ENCODE data around the gene CT47A1.
"Not testable (repeated sequence)": the region's sequence is repeated elsewhere in the genome, so short reads cannot be mapped to it uniquely, and the experiment has no call there.

The CT47A1 gene

GRCh38 chrX:120985660-120986059 is at the start of gene CT47A1:
CT47A1 (minus strand) TSS chrX:120985760; CDS start chrX:120985529, 231 bp downstream.
- DNase-seq, result not testable (repeated sequence)

- DNase-seq, result no peak
Observed at GRCh38 chrX:121032531-121032930, 47.0 kb upstream of the CT47A1 start.

- DNase-seq, result no peak
Observed at GRCh38 chrX:121030083-121030482, 44.5 kb upstream of the CT47A1 start.

- DNase-seq, result no peak
Observed at GRCh38 chrX:121028419-121028818, 42.9 kb upstream of the CT47A1 start.

- DNase-seq, result no peak
Observed at GRCh38 chrX:121014826-121015225, 29.3 kb upstream of the CT47A1 start.

GRCh38 chrX:121013897-121014455 is 28.4 kb upstream of the CT47A1 start:
- DNase-seq, result no peak

GRCh38 chrX:121011254-121011653 is 25.7 kb upstream of the CT47A1 start:
- DNase-seq, result no peak

- no peak for DNase-seq
Observed at GRCh38 chrX:121010218-121010617, 24.7 kb upstream of the CT47A1 start.

- no peak for DNase-seq
Observed at GRCh38 chrX:121009764-121010163, 24.2 kb upstream of the CT47A1 start.

- no peak for DNase-seq
Observed at GRCh38 chrX:121008920-121009319, 23.4 kb upstream of the CT47A1 start.

- no peak for DNase-seq
Observed at GRCh38 chrX:121000589-121000988, 15.0 kb upstream of the CT47A1 start.

- no peak for DNase-seq
Observed at GRCh38 chrX:120999413-120999812, 13.9 kb upstream of the CT47A1 start.

- not testable (repeated sequence) for DNase-seq
Observed at GRCh38 chrX:120956500-120956899, 29.1 kb downstream of the CT47A1 start, which contains the start of gene CT47A7. CT47A7 (minus strand) TSS chrX:120956600; CDS start chrX:120956345, 255 bp downstream.

Measured in NCI-H1436 treated with DMSO at 0.1 percent for 48 hours (cell line).